ENCODE data around the gene MRPL39. TPM values are rescaled to one million over a fixed set of nuclear protein-coding genes. Genes with fewer than 3 reads are reported as not detected.
A peak's percentile ranks its signal among the peaks of the same experiment; 100 is the strongest.

Gene MRPL39
- total and polyA plus RNA-seq, 11 donors = 37.6 to 93.6 (median 50.3) TPM

DNA sequence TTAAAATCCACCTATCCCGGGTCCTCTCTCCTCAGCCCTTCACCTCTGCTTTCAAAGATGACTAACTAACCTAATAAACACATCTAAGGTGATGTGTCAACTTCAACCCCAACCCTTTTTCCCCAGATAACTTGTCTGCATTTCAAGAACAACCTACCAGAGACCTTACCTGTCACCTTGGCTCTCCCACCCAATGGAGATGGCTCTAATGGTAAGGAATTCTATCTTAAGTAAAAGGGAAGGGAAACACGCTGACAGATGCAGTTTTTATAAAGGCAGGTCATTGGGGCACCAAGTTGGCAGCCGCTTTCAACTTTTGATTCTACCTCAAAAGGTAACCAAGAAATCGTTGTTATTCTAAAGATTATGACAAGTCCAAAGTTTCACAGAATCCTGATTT, 37.6 kb downstream of the MRPL39 start:
- TF ChIP-seq, protein P1, sequence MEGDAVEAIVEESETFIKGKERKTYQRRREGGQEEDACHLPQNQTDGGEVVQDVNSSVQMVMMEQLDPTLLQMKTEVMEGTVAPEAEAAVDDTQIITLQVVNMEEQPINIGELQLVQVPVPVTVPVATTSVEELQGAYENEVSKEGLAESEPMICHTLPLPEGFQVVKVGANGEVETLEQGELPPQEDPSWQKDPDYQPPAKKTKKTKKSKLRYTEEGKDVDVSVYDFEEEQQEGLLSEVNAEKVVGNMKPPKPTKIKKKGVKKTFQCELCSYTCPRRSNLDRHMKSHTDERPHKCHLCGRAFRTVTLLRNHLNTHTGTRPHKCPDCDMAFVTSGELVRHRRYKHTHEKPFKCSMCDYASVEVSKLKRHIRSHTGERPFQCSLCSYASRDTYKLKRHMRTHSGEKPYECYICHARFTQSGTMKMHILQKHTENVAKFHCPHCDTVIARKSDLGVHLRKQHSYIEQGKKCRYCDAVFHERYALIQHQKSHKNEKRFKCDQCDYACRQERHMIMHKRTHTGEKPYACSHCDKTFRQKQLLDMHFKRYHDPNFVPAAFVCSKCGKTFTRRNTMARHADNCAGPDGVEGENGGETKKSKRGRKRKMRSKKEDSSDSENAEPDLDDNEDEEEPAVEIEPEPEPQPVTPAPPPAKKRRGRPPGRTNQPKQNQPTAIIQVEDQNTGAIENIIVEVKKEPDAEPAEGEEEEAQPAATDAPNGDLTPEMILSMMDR (IDR thresholded peaks at IDR 0.05) = no peak
- no peak for TF ChIP-seq POLR2A (IDR thresholded peaks at IDR 0.05)
- WGBS, 4 donors = 95 to 97% (median 96%) methylated on average over 4 of the region's 4 CpGs
- no peak for ATAC-seq

DNA sequence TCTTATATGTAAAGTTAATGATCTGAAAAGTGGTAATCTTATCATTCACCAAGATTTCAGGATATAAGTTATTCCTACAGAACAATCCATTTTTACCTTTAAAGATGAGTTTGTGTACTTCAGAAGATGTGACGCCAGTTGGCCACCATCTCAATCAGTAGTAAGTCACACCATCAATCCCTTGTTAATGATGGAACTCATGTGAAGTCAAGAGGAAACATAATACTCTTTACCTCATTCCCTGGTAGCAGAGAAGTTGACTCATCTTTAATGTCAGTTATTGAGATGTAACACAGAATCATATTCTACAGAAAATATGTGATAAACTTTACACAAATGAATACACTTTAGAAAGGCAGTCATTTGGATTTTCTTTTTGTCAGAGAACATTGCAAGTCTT, 38.2 kb downstream of the MRPL39 start:
- no peak for ATAC-seq
- peaks cover 0 to 57% (median 0%) of the 10 kb centered on the region in 12 donors for H3K4me1 ChIP-seq
- no peak overlapping the region for H3K4me3 ChIP-seq
- no peak for DNase-seq
- H3K9me3 ChIP-seq = no peaks in the 10 kb centered on the region
- TF ChIP-seq, protein P1 (IDR thresholded peaks at IDR 0.05) = no peak
- no peak for TF ChIP-seq POLR2A (IDR thresholded peaks at IDR 0.05)
- WGBS, 4 donors = 94 to 95% (median 95%) methylated on average over 1 of the region's 1 CpG
- no peak overlapping the region for H3K27ac ChIP-seq
- peaks cover 0 to 24% (median 13%) of the 10 kb centered on the region in 9 donors for H3K36me3 ChIP-seq
- intact Hi-C loops (cut with DNase I) = loop anchor here in 3 of 10 donors (10.0 kb wide), 1 partner anchor 144 kb away; no protein-coding TSS in a partner anchor
- no peaks in the 10 kb centered on the region for H3K27me3 ChIP-seq

More for the DNA sequence above, 37.6 kb downstream of the MRPL39 start:
- DNase-seq = no peak
- no peak overlapping the region for H3K27ac ChIP-seq
- no peak overlapping the region for H3K4me3 ChIP-seq
- intact Hi-C loops (cut with DNase I) = loop anchor here in 3 of 10 donors (10.0 kb wide), 1 partner anchor 145 kb away; no protein-coding TSS in a partner anchor
- peaks cover 0 to 24% (median 13%) of the 10 kb centered on the region in 9 donors for H3K36me3 ChIP-seq
- no peaks in the 10 kb centered on the region for H3K27me3 ChIP-seq
- H3K4me1 ChIP-seq = peaks cover 0 to 54% (median 0%) of the 10 kb centered on the region in 12 donors
- no peaks in the 10 kb centered on the region for H3K9me3 ChIP-seq

DNA sequence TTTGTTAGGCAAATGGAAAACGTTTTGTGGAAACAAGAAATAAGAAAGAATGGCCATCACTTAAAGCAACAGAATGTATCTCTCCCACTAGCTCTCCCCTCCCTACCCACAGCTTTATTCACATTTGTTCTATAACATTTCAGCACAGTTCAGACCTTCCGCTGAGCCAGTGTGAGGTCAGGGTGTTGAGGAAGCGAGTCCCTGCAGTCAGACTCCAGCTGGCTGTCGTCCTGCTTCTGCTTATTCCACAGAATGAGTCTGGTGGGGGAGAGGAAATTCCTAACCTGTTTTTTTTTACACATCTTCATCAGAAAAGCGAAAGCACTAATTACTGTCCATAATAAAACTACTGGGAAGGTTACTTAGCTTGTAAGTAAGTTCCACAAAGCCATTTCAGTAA, 39.0 kb downstream of the MRPL39 start:
- peaks cover 0 to 24% (median 13%) of the 10 kb centered on the region in 9 donors for H3K36me3 ChIP-seq
- TF ChIP-seq, protein P1 (IDR thresholded peaks at IDR 0.05) = no peak
- no peak for TF ChIP-seq POLR2A (IDR thresholded peaks at IDR 0.05)
- peak overlapping the region in 4 of 12 donors; percentile 1 to 27 (median 8) for H3K4me3 ChIP-seq
- H3K27me3 ChIP-seq = no peaks in the 10 kb centered on the region
- peaks cover 0 to 57% (median 0%) of the 10 kb centered on the region in 12 donors for H3K4me1 ChIP-seq
- DNase-seq (peak; percentile 43 to 63 (median 50)), ATAC-seq (peak; percentile 64 to 90 (median 76))
- 34 to 42% (median 41%) methylated on average over 5 of the region's 5 CpGs for WGBS, 4 donors
- H3K9me3 ChIP-seq = no peaks in the 10 kb centered on the region
- intact Hi-C loops (cut with DNase I) = loop anchor here in 3 of 10 donors (10.0 kb wide), 1 partner anchor 143 kb away; no protein-coding TSS in a partner anchor
- H3K27ac ChIP-seq = peak overlapping the region in 4 of 12 donors; percentile 4 to 39 (median 18)

DNA sequence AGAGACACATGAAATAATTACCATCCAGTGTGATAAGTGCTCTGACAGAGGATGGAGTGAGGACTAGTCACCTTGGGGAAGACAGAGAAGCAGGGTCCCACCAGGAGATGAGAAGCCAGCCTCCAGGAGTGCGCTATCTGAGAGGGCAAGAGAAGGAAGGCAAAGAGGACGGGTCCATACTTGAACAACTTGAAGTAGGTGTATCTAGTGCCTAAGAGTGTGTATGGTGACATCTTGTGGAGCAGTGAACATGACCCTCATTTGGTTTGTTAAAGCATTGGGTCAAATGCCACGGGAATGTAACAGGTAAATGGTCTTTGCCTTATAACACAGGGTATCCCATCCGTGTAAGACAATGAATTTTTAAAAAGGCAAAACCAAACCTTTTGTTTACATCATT, 39.8 kb downstream of the MRPL39 start:
- Histone ChIP-seq H3K4me3 (no peak overlapping the region), H3K9me3 (no peaks in the 10 kb centered on the region), H3K27me3 (no peaks in the 10 kb centered on the region), H3K27ac (peak overlapping the region in 1 of 12 donors; percentile 39), H3K4me1 (peaks cover 0 to 57% (median 2%) of the 10 kb centered on the region in 12 donors), H3K36me3 (peaks cover 0 to 24% (median 13%) of the 10 kb centered on the region in 9 donors)
- TF ChIP-seq, protein P1 (IDR thresholded peaks at IDR 0.05) = no peak
- TF ChIP-seq POLR2A (IDR thresholded peaks at IDR 0.05) = no peak
- intact Hi-C loops (cut with DNase I) = loop anchor here in 3 of 10 donors (10.0 kb wide), 1 partner anchor 143 kb away; no protein-coding TSS in a partner anchor
- WGBS, 4 donors = 89 to 94% (median 91%) methylated on average over 4 of the region's 4 CpGs
- ATAC-seq (no peak), DNase-seq (no peak)
